ENCODE results near the gene HCST. TPM values are rescaled to one million over a fixed set of nuclear protein-coding genes. Genes with fewer than 3 reads are reported as not detected.

Gene HCST
- total and polyA plus RNA-seq, 2 of the 13 experiments (the other 11 are each of a cell fraction or from before 2014, with no cell fraction given): 0.24 to 1.2 TPM

GRCh38 chr19:35879770-35880317, 22.5 kb upstream of the HCST start (continued):
- TF ChIP-seq KLF9 (CRISPR knock-in tag; IDR thresholded peaks at IDR 0.05; ENCODE audit: low read depth): peak; percentile 88; the same call in 1 of the 2 replicates
- peak; percentile 95 for TF ChIP-seq KLF11 (CRISPR knock-in tag; IDR thresholded peaks at IDR 0.05)
- TF ChIP-seq PAX8 (CRISPR knock-in tag; IDR thresholded peaks at IDR 0.05; ENCODE audit: borderline replicate concordance): 0 out of 2 replicates have a peak, but pooled peaks have one; percentile 61
- TF ChIP-seq MYC (CRISPR knock-in tag; IDR thresholded peaks at IDR 0.05; ENCODE audit: borderline replicate concordance): peak; percentile 53; the same call in 1 of the 2 replicates
- TF ChIP-seq ZNF232 (CRISPR knock-in tag; IDR thresholded peaks at IDR 0.05; ENCODE audit: borderline replicate concordance): peak; percentile 99
- TF ChIP-seq ZNF879 (CRISPR knock-in tag; IDR thresholded peaks at IDR 0.05): peak; percentile 95
- no peak for TF ChIP-seq ZBTB46 (CRISPR knock-in tag; IDR thresholded peaks at IDR 0.05; ENCODE audit: borderline replicate concordance)
- TF ChIP-seq NFYC (CRISPR knock-in tag; IDR thresholded peaks at IDR 0.05): peak; percentile 23; the same call in 1 of the 2 replicates
- no peak for TF ChIP-seq NBN (conservative IDR thresholded peaks at IDR 0.05)
- no peak for TF ChIP-seq NR2C2 (CRISPR knock-in tag; IDR thresholded peaks at IDR 0.05; ENCODE audit: borderline replicate concordance)
- peak; percentile 70 for TF ChIP-seq RARA (CRISPR knock-in tag; IDR thresholded peaks at IDR 0.05)
- no peak for TF ChIP-seq DR1 (CRISPR knock-in tag; IDR thresholded peaks at IDR 0.05)
- peak; percentile 74 for TF ChIP-seq XRCC5 (optimal IDR thresholded peaks at IDR 0.05; ENCODE audit: low read length)
- no peak for TF ChIP-seq NCOA1 (CRISPR knock-in tag; IDR thresholded peaks at IDR 0.05)
- TF ChIP-seq ZFAT (CRISPR knock-in tag; conservative IDR thresholded peaks at IDR 0.05): no peak
- TF ChIP-seq BRCA1 (CRISPR knock-in tag; IDR thresholded peaks at IDR 0.05): peak; percentile 97
- no peak for TF ChIP-seq E2F2 (CRISPR knock-in tag; IDR thresholded peaks at IDR 0.05; ENCODE audit: borderline replicate concordance)
- peak; percentile 92; the same call in 1 of the 2 replicates for TF ChIP-seq KLF12 (CRISPR knock-in tag; IDR thresholded peaks at IDR 0.05; ENCODE audit: borderline replicate concordance)
- peak; percentile 33; the same call in 1 of the 2 replicates for TF ChIP-seq TFAP4 (IDR thresholded peaks at IDR 0.05; ENCODE audit: borderline replicate concordance, low read depth)
- no peak for TF ChIP-seq HNRNPH1 (optimal IDR thresholded peaks at IDR 0.05; ENCODE audit: low read depth, low read length)
- no peak for TF ChIP-seq ZNF550 (CRISPR knock-in tag; IDR thresholded peaks at IDR 0.05; ENCODE audit: borderline replicate concordance)
- peak; percentile 99 for TF ChIP-seq KLF6 (CRISPR knock-in tag; IDR thresholded peaks at IDR 0.05)
- TF ChIP-seq GMEB1 (CRISPR knock-in tag; IDR thresholded peaks at IDR 0.05; ENCODE audit: borderline replicate concordance): peak; percentile 51; the same call in 1 of the 2 replicates
- TF ChIP-seq ZNF747 (CRISPR knock-in tag; IDR thresholded peaks at IDR 0.05; ENCODE audit: borderline replicate concordance): peak; percentile 57; the same call in 1 of the 2 replicates
- no peak for TF ChIP-seq AGO2 (optimal IDR thresholded peaks at IDR 0.05; ENCODE audit: low read depth, low read length)
